Common myeloid progenitor, CD34-positive (primary cell): ENCODE measurements around the gene RAD51B.
"Not testable (repeated sequence)": the region's sequence is repeated elsewhere in the genome, so short reads cannot be mapped to it uniquely, and the experiment has no call there.

Experiments
- CTCF ChIA-PET: fragments of 350-600 bp; sonication (Branson Sonifier 250); formaldehyde crosslinking; loops from one replicate; lab custom pipeline; 2021; ENCODE audit warnings: antibody characterized with exemption; lab: Charles Lee
- POLR2A ChIA-PET: fragments of 350-600 bp; sonication (Branson Sonifier 250); formaldehyde crosslinking; loops from one replicate; lab custom pipeline; 2021; ENCODE audit warnings: antibody characterized with exemption; lab: Charles Lee
- DNase-seq, 3 donors: peaks; one replicate each; pipeline versions ENCODE4 v3.0.0 to v3.0.0-alpha.2; 2013
- H3K27ac ChIP-seq, 2 experiments: 1 replicate in 1 of 2; 2 replicates in 1 of 2; pipeline ENCODE4 v1.7.0; 2013; ENCODE audit warnings: inconsistent platforms in 2 of 2, low read length in 2 of 2, mild to moderate bottlenecking in 2 of 2, low read depth in 1 of 2, moderate library complexity in 1 of 2; ENCODE audit not compliant: severe bottlenecking in 2 of 2, insufficient read depth in 1 of 2, poor library complexity in 1 of 2
- H3K27me3 ChIP-seq, 5 experiments: replicated peaks in 2 of 5; 1 replicate in 3 of 5; 2 replicates in 2 of 5; pipeline versions ENCODE4 v1.6.1 to v1.7.0; 2013; ENCODE audit warnings: low read length in 4 of 5, mild to moderate bottlenecking in 2 of 5, moderate library complexity in 2 of 5, inconsistent platforms in 1 of 5; ENCODE audit not compliant: insufficient read depth in 5 of 5, control insufficient read depth in 4 of 5
- H3K36me3 ChIP-seq, 4 experiments: 1 replicate in 2 of 4; 2 replicates in 2 of 4; pipeline versions ENCODE4 v1.6.1 to v1.7.0; 2013; ENCODE audit warnings: low read length in 3 of 4, control low read depth in 1 of 4, mild to moderate bottlenecking in 1 of 4; ENCODE audit not compliant: control insufficient read depth in 4 of 4, insufficient read depth in 4 of 4
- H3K4me1 ChIP-seq, 4 experiments: 1 replicate in 3 of 4; 2 replicates in 1 of 4; pipeline versions ENCODE4 v1.6.1 to v1.7.1; 2013; ENCODE audit warnings: low read length in 3 of 4, mild to moderate bottlenecking in 3 of 4, control low read depth in 1 of 4, inconsistent platforms in 1 of 4, moderate library complexity in 1 of 4; ENCODE audit not compliant: control insufficient read depth in 4 of 4, insufficient read depth in 4 of 4; ENCODE audit errors: control extremely low read depth in 1 of 4
- H3K4me3 ChIP-seq, 7 experiments: 1 replicate in 4 of 7; 2 replicates in 3 of 7; pipeline versions ENCODE4 v1.5.1 to v1.7.0; 2013; ENCODE audit warnings: mild to moderate bottlenecking in 7 of 7, low read length in 6 of 7, moderate library complexity in 6 of 7, inconsistent platforms in 2 of 7, low read depth in 2 of 7, control low read depth in 1 of 7; ENCODE audit not compliant: insufficient read depth in 4 of 7, control insufficient read depth in 1 of 7; ENCODE audit errors: extremely low read depth in 1 of 7
- H3K9me3 ChIP-seq, 5 experiments: 1 replicate in 4 of 5; 2 replicates in 1 of 5; pipeline versions ENCODE4 v1.6.1 to v1.7.1; 2013; ENCODE audit warnings: low read length in 4 of 5, mild to moderate bottlenecking in 2 of 5, inconsistent platforms in 1 of 5, low read depth in 1 of 5, moderate library complexity in 1 of 5; ENCODE audit not compliant: control insufficient read depth in 4 of 5, insufficient read depth in 2 of 5; ENCODE audit errors: control extremely low read depth in 1 of 5
- WGBS: methylation state at CpG from one replicate; pipeline ENCODE4 v1.1.5; 2013; ENCODE audit not compliant: insufficient coverage; 5-methylcytosine and 5-hydroxymethylcytosine counted together

Gene RAD51B

DNA sequence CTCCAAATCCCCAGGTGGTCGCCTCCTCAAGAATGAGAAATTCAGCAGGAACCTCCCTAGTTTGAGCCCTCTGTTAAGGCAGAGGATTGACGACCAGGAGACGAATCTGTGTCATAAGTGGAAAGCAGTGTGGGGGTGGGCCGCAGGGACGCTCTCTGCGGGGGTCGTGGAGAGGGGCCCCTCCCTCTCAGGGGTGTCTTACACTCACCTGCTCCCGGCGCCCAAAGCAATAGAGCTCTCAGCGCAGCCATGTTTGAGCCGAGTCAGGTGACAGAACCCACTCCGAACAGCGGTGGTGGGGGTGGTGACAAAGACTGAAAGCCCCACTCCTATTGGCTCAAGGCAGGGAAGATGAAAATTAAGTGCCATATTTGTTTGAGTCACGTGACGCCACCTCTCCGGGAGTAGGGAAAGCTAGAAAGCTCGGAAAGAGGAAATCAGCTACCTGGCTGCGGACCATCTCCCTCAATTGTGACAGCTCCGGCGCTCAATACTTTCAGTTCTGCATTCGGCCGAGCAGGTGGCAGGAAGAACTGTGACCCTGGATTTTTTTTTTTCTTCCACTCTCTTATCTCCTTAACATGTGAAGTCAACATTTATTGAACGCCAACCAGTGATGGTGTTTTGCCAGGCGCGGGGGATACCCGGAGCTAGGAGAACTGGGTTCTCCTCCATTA is 3.1 kb upstream of the RAD51B start, which contains the start of gene ZFYVE26:
TSS of gene ZFYVE26 (minus strand) at position 265 of the 677 bp plus-strand sequence. CDS start 627 bp downstream, outside the sequence.
- POLR2A ChIA-PET: interaction anchor here (0.6 to 0.8 kb wide), 2 partner anchors 21 to 996 kb away, joined by 3 to 4 read pairs; no protein-coding TSS in a partner anchor
- DNase-seq: peak; percentile 93 to 95 (median 94)
- WGBS: 0% methylated on average over 21 of the region's 26 CpGs
- Histone ChIP-seq H3K27me3 (no peaks in the 10 kb centered on the region), H3K4me1 (peaks cover 19 to 43% (median 33%) of the 10 kb centered on the region in 4 experiments), H3K4me3 (peak within 1 kb of the TSS; percentile 82 to 99 (median 96)), H3K27ac (peak within 1 kb of the TSS; percentile 82 to 93), H3K9me3 (no peaks in the 10 kb centered on the region), H3K36me3 (peaks cover 3 to 13% (median 8%) of the 10 kb centered on the region in 4 experiments)
- CTCF ChIA-PET: interaction anchor here (0.9 kb wide), 1 partner anchor 35 kb away, joined by 3 read pairs; no protein-coding TSS in a partner anchor

DNA sequence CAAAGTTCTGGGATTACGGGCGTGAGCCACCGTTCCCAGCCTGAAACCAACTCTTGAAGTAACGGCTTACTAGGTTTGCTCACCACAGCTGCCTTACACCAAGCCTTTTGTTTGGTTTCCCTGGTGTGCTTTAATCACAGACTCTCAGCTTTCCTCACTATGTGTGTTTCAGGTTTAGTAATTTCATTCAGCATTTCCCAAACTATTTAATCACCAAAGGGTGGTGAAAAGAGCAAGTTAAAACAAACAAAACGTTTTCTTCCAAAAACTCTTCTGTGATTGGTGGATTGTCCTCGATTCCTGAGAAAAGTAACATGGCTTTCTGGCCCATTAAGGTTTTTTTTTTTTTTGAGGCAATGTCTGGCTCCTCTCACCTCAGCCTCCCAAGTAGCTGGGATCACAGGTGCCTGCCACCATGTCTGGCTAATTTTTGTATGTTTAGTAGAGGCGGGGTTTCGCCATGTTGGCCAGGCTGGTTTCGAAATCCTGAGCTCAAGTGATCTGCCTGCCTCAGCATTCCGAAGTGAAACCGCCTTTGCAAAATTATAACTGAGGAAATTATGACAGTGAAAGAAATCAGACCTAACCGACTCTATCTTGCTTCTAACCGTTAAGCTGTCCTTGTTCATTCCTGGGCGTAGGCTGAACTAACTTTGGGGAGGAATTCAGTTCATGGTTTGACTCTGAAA is 1.7 kb upstream of the RAD51B start:
- CTCF ChIA-PET: no interaction called here
- H3K4me1 ChIP-seq: peaks cover 19 to 43% (median 33%) of the 10 kb centered on the region in 4 experiments
- WGBS: 95% methylated on average over 8 of the region's 14 CpGs

DNA sequence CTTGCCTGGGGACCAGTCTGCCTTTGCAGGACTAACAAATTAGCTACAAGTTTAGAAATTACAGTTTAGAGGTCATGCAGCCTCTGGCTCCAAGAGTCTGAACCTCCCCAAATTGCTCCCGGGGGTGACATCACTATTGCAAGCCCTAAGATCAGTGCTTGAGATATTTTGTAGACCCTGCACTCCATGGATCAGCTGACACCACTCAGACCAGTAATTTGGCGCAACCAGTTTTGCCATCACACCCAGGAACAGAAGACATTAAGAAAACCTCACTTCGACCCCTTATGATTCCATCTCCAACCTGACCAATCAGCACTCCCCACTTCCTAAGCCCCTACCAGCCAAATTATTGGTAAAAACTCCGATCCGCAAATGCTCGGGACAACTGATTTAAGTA is 1.1 kb upstream of the RAD51B start:
- POLR2A ChIA-PET: interaction anchor here (0.7 kb wide), 1 partner anchor 85 kb away, joined by 4 read pairs; no protein-coding TSS in a partner anchor
- H3K36me3 ChIP-seq, H3K27me3 ChIP-seq, H3K9me3 ChIP-seq, H3K27ac ChIP-seq, CTCF ChIA-PET, DNase-seq: not testable (repeated sequence)
- 98% methylated on average over 6 of the region's 6 CpGs for WGBS
- Histone ChIP-seq H3K4me3 (peak overlapping the region in 1 of 7 experiments; percentile 100), H3K4me1 (peaks cover 19 to 43% (median 33%) of the 10 kb centered on the region in 4 experiments)

More for the DNA sequence above, 1.7 kb upstream of the RAD51B start:
- peak overlapping the region in 1 of 2 experiments; percentile 93 for H3K27ac ChIP-seq
- H3K36me3 ChIP-seq: peaks cover 0 to 6% (median 3%) of the 10 kb centered on the region in 4 experiments
- H3K27me3 ChIP-seq: no peaks in the 10 kb centered on the region
- POLR2A ChIA-PET: interaction anchor here (0.7 kb wide), 2 partner anchors 50 to 84 kb away, joined by 4 to 6 read pairs; no protein-coding TSS in a partner anchor
- no peaks in the 10 kb centered on the region for H3K9me3 ChIP-seq
- DNase-seq: no peak
- no peak overlapping the region for H3K4me3 ChIP-seq

DNA sequence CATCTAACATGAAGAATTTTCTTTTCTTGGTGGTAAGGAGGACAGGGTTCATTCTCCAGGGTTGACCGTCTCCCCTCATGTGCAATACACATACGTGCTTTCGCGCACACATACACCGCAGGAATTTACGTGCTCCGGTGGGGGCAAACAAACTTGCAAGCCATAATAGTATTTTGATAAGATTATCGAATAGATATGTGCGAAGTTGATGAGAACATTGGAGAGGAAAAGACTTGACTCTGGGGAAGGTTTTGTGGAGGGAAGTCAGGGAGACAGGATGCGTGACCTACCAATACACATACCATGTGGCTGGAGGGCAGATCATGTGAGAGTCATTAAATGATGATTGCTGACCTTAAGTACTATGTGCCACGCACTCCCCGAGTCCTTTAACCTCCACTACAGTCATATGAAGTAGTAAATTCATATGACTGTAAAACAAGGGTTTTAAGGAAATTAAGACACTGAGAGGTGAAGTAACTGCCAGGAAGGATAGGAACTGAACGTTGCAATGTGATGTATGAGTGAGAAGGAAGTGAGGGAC is 921 bp downstream of the RAD51B start:
- H3K4me3 ChIP-seq: peak overlapping the region in 6 of 7 experiments; percentile 94 to 100 (median 98)
- peak; percentile 5 to 39 (median 11) for DNase-seq
- H3K9me3 ChIP-seq: no peaks in the 10 kb centered on the region
- peaks cover 0 to 2% (median 0%) of the 10 kb centered on the region in 4 experiments for H3K36me3 ChIP-seq
- POLR2A ChIA-PET: no interaction called here
- WGBS: 51% methylated on average over 9 of the region's 13 CpGs
- peak overlapping the region; percentile 62 to 83 for H3K27ac ChIP-seq
- CTCF ChIA-PET: no interaction called here
- peaks cover 16 to 35% (median 26%) of the 10 kb centered on the region in 4 experiments for H3K4me1 ChIP-seq
- no peaks in the 10 kb centered on the region for H3K27me3 ChIP-seq

DNA sequence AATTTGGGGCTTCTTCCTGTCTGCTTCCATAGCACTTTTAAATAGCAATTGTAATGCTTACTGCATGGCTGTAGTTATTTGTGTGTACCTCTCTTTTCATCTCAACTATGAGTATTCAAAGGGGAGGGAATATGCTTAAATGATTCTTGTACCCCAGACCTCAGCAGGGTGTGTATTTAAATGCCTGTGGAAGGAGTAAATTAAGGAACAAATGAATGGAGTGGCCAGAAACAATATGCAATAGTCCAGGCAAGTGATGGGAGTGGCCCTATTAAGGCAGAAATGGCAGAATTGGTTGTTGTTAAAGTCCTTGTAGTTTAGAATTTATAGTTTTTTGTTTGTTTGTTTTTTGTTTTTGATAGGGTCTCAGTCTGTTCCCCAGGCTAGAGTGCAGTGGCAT is 1.5 kb downstream of the RAD51B start:
- H3K36me3 ChIP-seq: peaks cover 0 to 2% (median 0%) of the 10 kb centered on the region in 4 experiments
- POLR2A ChIA-PET: no interaction called here

DNA sequence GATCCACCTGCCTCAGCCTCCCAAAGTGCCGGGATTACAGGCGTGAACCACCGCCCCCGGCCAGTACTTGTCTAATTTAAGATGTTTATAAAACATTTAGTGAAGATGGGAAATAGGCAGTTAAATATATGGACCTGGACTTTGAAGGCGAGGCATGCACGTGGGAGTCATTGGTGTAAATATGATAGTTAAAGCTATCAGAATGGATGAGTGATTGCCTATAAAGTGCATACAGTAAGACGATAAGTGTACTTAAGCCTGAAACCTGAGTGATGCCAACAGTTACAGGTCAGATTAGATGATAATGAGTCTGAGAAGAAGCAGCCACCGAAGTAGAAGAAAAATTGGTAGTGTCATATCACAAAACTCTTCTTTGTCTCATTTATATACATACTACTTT is 11.5 kb downstream of the RAD51B start:
- Histone ChIP-seq H3K9me3 (no peaks in the 10 kb centered on the region), H3K36me3 (peaks cover 6 to 20% (median 9%) of the 10 kb centered on the region in 4 experiments), H3K27ac (no peak overlapping the region), H3K4me3 (no peak overlapping the region), H3K27me3 (no peaks in the 10 kb centered on the region), H3K4me1 (no peaks in the 10 kb centered on the region)
- ChIA-PET POLR2A (no interaction called here), CTCF (no interaction called here)
- no peak for DNase-seq
- WGBS: 96% methylated on average over 3 of the region's 8 CpGs

More for the DNA sequence above, 1.5 kb downstream of the RAD51B start:
- Histone ChIP-seq H3K4me1 (peaks cover 12 to 28% (median 20%) of the 10 kb centered on the region in 4 experiments), H3K27ac (no peak overlapping the region), H3K27me3 (no peaks in the 10 kb centered on the region), H3K9me3 (no peaks in the 10 kb centered on the region), H3K4me3 (peak overlapping the region in 2 of 7 experiments; percentile 94 to 100)
- CTCF ChIA-PET: interaction anchor here (1.2 kb wide), 1 partner anchor 15 kb away, joined by 4 read pairs; no protein-coding TSS in a partner anchor
- no peak for DNase-seq
